NCI-H226 (cell line): Measurements from ENCODE around the gene FUOM.

Source experiments
- DNase-seq: peaks from one replicate; pipeline ENCODE4 v3.0.0-alpha.2; 2015

FUOM gene

DNA sequence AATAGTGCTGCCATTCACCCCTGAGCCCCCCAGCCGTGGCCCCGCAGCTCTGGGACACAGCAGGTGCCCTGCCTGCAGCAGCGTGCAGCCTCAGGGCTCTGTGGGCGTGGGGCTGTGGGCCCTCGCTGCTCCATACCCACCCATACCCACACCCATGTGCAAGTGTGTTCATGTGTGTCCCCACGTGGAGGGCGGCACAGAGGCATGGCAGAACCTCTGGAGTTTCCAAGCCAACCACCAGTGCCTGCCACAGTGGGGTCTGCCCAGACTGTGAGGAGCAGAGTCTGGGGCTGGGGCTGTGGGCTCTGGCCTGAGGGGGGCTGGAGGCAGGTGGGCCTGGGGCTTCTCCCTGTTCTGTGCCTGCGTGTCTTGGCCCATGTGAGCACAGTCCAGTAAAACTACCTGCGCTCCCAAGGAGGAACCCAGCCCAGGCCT lies 8.2 kb downstream of the FUOM start:
- DNase-seq: no peak

GRCh38 chr10:133349160-133349568 lies 8.7 kb downstream of the FUOM start:
- DNase-seq: no peak

GRCh38 chr10:133347710-133348517 lies 9.9 kb downstream of the FUOM start:
- no peak for DNase-seq

DNA sequence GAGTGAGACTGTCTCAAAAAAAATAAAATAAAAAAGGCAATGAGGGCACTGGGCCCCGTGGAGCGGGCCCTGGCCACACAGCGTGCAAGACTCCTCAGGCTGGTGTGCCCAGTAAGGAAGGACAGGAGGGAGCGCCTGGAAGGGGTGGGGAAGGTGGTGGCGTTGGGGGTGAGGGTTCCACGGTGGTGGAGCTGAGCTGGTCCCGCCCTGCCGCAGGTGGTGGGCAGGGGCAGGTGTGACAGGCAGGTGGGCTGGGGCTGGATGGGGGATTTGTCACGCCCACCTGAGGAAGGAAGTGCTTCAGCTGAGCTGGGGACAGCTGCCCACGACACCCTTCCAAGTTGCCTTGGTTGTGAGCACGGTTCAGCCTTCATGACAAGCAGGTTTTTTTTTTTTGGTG lies 11.4 kb downstream of the FUOM start:
- no peak for DNase-seq

DNA sequence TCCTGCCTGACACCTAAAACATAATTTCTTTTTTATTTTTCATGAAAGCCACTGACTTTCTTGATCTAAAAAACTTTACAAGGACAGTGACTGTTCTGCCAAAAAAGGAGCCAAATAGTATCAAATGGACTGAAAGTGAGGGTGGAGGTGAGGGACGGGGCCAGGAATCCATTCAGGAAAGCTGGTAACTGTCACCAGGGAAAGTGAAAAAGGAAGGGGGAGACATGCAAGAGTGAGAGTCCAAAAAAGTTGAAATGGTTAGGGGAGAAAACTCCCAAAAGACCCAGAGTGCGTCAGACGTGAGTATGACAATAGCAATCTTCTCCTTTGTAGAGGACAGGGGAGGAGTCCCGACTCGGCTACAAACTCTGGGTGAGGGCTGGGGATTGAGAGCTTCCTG lies 13.6 kb downstream of the FUOM start:
- DNase-seq: no peak

GRCh38 chr10:133343558-133343957 lies 14.3 kb downstream of the FUOM start:
- DNase-seq: no peak

DNA sequence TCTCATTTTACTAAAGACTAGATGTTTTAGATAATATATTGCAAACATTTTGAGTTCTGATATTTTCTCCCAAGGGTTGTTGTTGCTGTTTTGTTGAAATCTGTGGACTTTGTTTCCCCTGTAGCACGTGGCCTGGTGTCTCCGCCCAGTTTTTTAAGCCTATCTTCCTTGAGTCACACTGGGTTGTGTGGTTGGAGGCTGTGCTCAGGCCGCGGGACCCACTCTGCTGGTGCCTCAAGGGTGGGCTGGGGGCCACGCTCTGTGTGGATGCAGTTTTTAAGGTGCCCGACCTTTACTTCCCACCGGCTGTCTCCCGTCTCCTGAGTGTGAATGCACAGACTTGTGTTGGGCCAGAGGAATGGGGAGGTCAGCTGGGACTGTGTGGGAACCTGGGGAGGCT lies 14.9 kb downstream of the FUOM start:
- DNase-seq: no peak

DNA sequence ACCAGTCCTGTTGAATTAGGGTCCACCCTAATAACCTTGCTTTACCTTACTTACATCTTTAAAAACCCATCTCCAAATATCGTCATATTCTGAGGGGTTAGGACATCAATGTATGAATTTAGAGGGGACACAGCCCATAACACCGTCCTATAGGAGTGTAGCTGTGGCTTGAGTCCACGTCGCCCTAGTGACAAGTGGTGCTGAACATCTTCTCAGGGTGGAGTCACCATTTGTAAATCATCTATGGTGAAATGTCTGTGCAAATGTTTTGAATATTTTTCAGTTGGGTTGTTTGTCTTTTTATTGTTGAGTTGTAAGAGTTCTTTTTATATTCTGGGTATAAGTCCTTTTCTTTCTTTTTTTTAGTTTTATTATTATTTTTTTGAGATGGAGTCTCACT lies 15.8 kb downstream of the FUOM start:
- DNase-seq: no peak

DNA sequence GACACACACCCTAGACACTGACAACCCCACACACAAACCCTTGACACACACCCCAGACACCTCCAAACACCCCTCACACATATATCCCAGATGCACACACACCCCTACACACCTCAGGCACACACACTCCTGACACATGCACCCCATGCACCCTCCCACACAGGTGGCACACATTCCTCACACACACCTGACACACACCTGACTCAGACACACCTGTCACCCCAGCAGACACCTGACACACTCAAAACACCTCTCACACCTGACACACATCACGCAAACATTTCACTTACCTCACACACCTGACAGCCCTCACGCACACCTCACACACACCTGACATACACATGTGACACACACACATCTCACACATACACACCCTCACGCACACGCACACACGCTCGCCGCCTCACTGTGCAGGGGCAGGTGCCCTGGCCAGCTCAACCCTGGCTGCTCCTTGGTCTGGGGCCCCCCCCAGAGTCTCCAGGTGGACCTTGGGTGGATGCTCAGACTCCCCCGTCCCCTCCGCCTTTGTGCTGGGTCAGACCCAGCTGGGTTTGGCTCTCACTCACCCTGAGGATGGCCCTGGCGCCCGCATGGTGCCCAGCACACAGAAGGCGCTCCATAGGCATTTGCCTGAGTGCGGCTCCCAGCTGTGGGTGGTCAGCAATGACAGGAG lies 18.0 kb downstream of the FUOM start:
- DNase-seq: no peak

DNA sequence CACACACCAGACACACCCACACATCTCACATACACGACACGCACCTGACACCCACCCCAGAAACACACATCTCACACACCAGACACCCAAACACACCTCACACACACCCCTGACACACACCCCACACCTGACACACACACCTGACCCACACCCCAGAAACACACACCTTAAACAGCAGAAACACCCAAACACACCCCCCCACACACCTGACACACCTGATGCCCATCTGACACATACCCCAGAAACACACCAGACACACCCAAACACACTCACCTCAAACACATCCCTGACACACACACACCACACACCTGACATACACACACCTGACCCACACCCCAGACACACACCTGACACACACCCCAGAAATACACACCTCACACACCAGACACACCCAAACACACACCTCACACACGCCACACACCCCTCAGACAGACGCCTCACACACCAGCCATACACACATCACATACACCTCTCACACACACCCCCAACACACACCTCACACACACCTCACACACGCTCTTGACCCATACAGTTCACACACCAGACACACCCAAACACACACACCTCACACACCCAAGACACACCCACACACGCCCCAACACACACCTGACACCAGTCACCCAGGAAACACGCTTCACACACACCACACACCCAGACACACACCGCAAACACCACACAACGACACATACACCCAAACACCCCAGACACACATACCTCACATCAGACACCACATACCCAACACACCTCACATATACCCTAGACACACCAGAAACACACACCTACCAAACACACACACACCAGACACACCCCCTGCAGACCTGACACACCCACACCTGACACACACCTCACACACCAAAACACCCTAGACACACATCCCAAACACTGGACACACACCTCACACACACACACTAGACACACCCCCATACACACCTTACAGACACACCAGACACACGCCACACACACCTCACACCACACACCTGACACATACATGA lies 19.4 kb downstream of the FUOM start:
- DNase-seq: no peak

- no peak for DNase-seq
Observed at GRCh38 chr10:133337370-133337725, 20.5 kb downstream of the FUOM start.

DNA sequence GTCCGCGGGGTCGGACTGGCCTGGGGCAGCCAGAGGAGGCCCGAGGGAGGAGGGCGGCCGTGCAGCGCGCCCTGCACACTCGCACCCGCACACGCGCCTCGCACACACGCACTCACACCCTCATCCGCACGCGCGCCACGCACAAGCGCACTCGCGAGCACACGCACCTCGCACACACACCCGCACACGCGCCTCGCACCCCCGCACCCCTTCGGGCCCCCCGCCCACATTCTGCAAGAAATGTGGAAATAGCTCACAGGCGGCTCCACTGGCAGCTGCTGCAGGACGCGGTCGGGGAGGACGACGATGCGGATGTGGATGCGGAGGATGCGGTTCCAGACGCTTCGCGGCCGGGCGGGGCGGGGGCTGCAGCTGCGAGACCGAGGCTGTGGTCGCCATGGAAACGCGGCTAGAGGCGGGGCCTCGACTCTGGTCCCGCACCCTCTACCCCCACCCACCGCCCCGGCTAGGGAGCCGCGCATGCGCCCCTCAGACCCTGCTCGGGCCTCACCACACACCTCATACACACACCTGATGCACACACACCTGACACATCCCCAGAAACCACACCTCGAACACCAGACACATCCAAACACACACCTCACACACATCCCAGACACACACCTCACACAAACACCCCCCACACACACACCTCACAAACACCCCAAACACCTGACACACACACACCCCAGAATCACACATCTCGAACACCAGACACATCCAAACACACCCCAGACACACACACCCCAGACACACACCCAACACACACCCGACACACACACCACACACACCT lies 21.0 kb downstream of the FUOM start, which contains the start of gene CALY:
TSS of gene CALY (minus strand) at position 320 of the 793 bp plus-strand sequence. CDS start 7,907 bp downstream, outside the sequence.
- no peak for DNase-seq

GRCh38 chr10:133336118-133336576 lies 21.7 kb downstream of the FUOM start:
- DNase-seq: no peak

GRCh38 chr10:133335246-133336117 lies 22.3 kb downstream of the FUOM start:
- no peak for DNase-seq

DNA sequence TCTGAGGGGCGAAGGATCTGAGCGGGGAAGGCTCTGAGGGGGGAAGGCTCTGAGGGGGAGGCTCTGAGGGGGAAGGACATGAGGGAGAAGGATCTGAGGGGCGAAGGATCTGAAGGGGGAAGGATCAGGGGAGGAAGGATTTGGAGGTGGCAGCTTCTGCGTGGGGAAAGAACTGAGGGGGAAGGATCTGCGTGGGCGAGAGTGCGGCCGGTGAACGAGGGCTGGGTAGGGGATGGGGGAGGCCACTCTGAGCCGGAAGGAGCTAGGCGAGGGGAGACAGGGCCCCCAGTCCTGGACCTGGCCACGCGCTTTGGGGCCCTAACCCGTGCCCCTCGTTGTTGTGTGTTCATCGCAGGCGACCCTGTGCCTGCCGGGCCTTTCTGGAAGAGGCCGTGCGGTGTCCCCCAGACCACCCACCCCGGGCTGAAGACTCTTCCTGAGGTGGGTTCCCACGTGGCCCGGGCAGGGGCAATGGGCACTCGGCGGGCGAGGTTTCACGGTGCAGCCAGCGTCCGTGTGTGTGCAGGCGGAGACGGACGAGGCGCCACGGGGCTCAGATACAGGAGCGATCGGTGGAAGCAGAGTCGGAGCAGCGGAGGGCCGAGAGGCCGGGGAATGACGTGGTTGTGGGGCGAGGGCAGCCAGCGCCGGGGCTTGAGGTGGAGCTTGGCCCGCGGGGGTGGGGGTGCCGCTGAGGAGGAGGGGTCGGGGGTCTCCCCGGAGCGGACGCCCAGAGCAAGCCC lies 23.1 kb downstream of the FUOM start:
- no peak for DNase-seq

DNA sequence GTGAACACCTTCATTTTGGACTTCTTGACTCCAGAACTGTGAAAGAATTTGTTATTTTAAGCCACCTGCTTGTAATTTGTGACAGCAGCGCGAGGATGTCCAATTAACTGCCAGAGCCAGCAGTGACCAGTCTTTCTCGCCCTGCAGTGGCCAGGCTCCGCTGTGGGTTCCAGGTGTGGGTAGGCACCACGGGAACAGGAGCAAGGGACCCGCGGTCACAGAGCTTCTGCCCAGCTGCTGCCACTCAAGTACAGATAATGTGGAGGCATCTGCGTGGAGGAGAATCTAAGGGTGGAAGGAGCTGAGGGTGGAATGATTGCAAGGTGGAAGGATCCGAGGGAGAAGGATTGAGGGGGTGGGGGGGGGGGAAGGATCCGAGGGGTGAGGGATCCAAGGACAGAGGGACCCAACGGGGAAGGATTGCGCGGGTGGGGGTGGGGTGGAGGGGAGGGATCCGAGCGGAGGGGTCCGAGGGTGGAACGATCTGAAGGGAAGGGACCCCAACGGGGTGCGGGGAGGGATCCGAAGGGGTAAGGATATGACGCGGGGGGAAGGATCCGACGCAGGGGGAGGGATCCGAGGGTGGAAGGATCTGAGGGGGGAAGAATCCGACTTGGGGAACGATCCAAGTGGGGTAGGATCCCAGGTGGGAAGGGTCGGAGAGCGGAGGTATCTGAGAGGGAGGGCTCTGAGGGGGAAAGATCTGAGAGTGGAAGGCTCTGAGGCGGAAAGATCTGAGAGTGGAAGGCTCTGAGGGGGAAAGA lies 24.7 kb downstream of the FUOM start:
- DNase-seq: no peak

- DNase-seq: peak; percentile 58
Observed at GRCh38 chr10:133329491-133330202, 28.2 kb downstream of the FUOM start.

DNA sequence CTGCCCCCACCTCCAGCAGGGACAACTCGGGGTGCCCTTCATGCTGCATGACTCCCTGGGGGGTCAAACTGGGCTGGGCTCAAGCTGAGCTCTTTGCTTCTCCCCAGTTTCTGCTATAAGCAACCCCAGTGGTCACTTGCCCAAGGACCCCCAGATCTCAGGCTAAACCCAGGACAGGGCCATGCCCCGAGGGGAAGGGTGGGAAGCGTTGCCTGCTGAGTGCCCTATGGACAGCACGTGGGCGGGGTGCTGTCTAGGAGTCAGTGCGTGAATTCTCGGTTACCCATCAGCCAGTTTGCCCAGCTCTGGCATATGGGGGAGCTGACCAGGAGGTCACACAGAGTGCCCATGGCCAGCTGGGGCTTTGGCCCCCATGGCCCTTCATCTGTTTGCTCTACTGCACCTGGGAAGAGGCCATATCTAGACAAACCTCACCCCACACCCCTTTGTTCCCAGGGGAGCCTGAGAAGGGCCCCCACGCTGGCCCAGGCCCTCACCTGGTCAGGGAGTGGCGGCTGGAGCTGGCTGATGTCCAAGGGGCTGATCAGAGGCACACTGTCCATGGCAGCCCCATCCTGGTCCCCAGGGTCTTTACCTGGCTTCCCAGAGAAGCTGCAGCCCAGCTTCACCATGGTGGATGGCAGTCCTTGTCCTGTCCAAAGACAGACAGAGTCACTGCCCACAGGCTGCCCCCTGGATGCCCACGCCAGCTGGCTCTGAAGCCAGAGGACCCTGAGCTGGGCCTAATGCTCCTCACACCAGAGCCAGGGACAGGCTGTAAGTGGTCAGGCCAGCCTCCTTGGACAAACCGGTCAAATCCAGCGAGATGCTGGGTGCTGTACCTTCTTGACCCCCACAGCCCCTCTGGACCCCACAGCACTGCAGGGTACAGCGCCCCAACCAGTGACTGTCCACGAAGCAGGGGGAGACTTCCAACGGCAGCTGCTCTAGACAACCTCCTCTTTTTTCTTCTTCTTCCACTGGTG lies 29.2 kb downstream of the FUOM start:
- no peak for DNase-seq
